M059J (cell line): Measurements from ENCODE around the gene CCDC91. TPM values are rescaled to one million over a fixed set of nuclear protein-coding genes. Genes with fewer than 3 reads are reported as not detected.
A peak's percentile ranks its signal among the peaks of the same experiment; 100 is the strongest.

ENCODE experiments used
- DNase-seq: peaks from one replicate; pipeline ENCODE4 v3.0.0-alpha.2; 2012; ENCODE audit warnings: low read depth
- total RNA-seq: library from RNA; depleted of rRNA; stranded (reverse); fragments of >200 nt; shearing (Covaris generic); gene quantifications from 2 replicates; pipeline ENCODE4 v1.2.3, GENCODE V29; 2014; rRNA removed

The CCDC91 gene, protein sequence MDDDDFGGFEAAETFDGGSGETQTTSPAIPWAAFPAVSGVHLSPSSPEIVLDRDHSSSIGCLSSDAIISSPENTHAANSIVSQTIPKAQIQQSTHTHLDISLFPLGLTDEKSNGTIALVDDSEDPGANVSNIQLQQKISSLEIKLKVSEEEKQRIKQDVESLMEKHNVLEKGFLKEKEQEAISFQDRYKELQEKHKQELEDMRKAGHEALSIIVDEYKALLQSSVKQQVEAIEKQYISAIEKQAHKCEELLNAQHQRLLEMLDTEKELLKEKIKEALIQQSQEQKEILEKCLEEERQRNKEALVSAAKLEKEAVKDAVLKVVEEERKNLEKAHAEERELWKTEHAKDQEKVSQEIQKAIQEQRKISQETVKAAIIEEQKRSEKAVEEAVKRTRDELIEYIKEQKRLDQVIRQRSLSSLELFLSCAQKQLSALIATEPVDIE
- total RNA-seq, result 11.4 and 15.1 TPM in 2 replicates

DNA sequence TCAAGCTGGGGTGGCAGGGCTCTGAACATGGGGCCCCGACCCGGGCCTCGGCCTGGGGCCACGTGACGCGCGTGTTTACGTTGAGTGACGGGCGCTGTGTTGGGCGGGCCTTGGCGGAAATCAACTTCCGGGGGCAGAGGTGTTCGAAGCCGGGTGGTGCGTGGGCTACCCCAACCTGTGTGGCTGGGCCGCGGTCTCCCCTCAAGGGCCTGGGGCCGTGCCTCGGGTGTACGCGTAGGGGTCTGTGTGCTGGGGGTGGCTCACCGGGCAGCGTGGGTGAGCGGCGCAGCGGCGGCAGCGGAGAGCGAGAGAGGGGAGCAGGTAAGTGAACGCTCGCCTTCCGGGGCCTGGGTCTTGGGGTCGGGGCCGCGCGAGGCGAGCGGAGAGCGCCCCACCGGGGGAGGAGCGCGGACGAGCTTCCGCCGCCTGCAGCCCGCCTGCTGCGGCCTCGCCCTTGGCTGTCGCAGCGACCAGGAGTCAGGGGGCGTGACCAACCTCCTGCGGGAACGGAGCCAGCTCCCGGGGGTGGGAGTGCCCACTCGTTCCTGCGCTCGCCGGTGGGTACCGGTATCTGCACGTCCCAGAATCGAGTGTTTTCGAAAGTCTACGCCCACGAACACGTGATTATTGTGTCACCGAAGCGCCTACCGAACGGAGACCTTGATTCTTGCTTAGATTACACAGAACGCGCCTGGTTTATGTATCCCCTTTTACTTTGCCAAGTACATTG is at the start of gene CCDC91:
TSS of gene CCDC91 (plus strand) at position 136 of the 730 bp plus-strand sequence. CDS start 66,760 bp downstream, outside the sequence.
- peak; percentile 86 for DNase-seq

DNA sequence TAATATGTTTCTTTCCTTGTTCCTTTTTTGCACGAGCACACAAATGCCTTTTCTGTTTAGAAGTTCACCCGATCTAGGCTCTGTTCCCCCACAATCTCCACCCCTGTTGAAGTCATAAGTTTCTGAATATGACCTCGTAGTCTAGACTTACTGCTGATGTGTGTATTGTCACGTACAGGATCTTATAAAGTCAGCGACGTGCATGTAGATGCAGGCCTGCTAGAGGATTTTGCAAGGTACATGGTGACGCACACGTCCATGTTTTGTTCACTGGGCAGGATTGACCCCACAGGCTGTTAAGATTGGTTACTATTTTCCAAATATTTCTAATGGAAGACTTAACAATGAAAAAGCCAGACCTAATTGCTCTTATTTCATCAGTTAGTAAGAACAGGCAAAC is 46.2 kb upstream of the CCDC91 start:
- DNase-seq, result no peak

DNA sequence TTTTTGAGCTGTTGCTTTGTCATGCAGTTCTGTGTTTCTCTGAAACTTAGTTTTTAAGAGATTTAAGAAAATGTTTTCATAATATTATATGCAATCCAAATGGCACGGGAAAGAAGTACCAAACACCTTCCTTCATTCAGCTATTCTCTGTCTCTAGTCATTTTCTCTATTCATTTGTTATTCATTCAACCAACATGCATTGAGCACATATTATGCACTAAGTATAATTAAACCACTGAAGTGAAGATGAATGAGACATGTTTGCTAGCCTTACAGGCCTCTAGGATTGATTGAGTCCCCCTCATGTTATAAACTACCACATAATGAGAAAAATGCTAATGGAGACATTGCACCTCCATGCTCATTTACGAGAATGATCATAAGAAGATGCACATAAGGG is 45.7 kb upstream of the CCDC91 start:
- no peak for DNase-seq

DNA sequence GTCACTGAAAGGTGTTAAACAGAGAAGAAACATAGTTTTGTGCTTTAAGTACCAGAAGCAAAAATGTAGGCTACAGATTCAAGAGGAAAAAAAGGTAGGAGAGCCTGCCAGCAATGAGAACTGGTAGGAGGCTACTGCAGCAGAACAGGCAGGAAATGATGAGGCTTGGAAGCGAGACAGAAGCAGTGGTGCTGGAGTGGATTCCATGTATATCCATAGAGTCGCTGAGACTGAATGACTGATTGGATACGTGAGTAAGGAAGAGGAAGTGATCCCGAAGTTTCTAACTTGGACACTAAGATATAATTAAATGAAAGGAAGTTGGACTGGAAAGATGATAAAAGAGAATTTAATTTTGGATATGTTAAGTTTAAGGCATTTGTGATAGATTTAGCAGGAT is 45.0 kb upstream of the CCDC91 start:
- no peak for DNase-seq

DNA sequence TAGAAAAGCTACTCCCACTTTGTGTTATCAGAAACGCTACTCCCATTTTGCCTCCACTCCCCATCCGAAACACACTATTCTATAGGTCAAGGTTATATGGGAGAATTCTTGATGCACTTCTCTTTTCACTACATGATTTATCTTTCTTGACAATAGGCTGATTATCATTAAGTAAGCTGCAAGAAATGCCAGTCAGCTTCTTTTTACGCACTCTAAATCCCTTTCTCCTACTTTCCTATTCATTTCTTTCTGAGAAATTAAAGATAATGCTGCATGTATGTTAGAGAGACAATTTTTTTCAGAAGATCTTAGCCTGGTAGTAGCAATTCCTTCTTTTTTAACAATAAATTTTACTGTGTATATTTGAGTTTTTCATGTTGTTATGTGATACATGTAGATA is 41.0 kb upstream of the CCDC91 start:
- no peak for DNase-seq

DNA sequence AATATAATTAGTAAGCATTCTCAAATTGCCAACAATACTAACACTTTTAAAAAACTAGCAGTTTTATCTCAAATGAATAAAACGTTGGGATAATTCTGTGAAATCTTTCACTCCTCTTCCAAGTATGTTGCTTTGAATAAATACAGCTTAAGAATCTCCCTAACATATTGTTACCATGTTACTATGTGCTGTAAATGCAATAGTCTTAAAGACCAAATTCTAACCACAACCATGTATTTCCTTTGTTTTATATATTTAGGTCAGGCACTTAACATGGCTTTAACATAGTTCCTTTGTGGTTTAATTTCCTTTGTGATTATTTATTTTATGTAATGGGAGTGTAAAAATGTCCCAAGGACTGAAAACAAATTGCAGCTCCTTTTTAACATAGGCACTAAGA is 33.9 kb upstream of the CCDC91 start:
- DNase-seq, result no peak

DNA sequence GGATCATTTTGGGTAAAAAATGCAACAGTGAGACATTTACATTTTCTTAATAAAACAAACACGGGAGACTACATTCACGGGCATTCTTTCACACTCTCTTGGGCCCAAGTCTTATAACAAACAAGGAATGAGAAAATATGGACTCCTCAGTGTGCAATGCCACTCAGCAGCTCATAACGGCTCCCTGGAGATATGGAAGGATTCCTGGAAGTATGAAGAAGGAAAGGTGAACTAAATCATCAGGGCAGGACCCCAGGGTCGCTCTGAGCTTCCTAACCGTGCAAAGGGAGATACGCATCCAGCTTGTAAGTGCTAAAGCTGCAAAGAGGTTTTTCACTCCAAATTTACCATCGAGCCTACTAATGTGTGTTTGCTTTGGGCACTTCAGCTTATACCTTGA is 33.5 kb upstream of the CCDC91 start:
- DNase-seq, result no peak

DNA sequence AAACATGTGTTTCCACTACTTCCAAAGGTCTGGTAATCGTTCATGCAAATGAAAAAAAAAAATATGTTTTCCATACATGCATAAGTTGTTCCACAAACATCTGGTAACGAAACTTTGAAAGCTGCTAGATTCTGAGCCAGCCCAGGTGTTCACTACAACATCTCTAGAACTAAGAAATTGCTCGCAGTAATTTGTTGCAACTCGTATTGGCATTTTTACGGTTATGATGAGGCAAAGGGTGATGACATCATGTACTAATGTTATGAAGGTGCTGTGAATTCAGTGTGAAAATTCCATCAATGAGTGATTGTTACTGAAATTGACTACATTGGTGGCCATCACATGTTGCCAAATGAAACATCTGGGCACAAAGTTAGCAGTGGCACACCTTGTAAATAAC is 31.9 kb upstream of the CCDC91 start:
- no peak for DNase-seq

DNA sequence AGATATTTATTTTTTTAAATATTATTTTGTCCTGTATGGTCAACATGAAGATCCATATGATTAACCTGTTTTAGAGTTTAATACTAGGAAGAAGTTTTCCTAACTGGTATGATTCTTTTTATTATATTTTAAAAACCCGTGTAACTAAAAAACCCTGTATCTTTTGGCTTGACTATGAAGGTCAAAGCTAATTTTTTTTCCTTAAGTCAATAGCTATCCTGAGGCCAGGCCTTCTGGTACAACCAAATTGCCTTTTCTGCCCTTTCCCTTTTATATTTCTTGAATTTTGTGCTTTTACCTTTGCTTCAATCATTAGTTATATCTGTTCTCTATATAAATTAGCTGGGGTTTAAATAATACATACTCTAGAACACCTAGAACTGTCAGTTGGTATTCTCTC is 30.6 kb upstream of the CCDC91 start:
- no peak for DNase-seq

DNA sequence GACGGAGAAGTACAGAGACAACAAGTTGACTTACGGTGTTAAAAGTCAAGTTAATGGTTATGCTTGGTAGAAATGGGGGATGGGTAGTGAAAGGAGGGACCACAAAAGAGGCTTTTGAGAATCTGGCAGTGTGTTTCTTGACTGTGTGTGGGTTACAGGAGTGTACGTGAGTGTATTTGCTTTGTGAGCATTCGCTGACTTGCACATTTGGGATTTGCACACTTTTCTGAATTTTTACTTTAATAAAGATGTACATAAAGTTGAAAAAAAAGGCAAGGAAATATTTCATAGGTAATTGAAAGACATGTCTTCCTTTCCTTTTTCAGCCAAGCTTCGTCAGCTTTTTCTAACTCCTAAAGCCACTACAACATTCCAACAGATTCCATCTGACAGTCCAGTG is 28.6 kb upstream of the CCDC91 start:
- no peak for DNase-seq

DNA sequence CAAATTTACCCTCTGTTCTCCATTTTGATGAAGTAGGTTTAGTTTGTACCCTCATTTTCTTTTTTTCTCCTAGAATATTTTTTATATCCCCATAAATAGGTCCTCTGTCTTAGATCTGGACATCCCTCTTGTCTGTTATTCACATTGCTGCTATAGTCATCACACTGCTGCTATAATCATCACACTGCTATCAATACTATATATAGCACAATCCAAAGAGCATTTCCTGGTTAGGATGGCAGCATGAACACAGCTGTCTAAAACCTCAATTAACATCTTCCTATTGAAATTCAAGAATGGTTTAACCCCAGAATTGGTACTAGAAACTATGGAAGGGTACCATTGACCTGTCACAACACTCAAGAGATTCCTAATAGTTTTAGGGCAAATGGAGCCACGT is 27.6 kb upstream of the CCDC91 start:
- DNase-seq, result no peak

DNA sequence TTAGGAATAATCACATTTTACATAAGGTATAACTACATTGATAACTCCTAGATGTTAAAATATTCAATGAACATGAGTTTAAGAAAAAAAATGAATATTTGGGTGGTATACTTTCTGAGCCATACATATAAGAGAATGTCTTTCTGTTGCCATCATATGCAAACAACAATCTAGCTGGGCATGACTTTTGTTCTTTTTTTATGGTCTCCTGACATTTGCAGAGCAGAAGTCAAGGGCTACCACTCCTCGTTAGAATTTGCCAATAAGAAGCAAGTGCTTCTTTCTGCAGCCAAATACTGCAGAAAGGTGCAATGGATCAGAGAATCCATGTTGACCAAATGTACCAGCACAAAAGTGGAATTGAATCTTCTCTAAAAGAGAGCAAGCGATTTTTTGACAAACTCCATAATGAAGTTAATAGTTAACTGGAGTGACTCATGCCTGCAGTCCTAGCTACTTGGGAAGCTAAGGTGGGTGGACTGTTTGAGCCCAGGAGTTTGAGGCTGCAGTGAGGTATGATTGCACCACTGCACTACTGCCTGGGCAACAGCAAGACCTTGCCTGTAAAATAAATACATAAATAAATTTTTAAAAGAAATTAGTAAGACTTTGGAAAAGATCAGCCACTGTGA is 25.5 kb upstream of the CCDC91 start:
- DNase-seq, result peak; percentile 6

DNA sequence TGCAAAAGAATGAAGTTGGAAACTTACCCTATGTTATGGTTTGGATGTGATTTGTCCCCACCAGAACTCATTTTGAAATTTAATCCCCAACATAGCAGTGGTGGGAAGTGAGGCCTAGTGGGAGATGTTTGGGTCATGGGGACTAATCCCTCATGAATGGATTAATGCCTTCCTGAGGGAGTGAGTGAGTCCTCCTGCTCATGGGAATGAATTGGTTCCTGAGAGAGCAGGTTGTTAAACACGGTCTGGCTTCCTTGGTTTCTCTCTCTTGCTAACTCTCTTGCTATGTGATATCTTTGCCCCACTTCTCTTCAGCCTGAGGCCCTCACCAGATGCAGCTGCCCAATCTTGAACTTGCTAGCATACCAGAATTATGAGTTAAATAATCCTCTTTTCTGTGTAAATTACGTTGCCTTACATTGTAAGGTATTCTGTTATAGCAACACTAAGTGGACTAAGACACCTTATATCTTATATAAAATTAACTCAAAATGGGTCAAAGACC is 22.2 kb upstream of the CCDC91 start:
- DNase-seq, result no peak

DNA sequence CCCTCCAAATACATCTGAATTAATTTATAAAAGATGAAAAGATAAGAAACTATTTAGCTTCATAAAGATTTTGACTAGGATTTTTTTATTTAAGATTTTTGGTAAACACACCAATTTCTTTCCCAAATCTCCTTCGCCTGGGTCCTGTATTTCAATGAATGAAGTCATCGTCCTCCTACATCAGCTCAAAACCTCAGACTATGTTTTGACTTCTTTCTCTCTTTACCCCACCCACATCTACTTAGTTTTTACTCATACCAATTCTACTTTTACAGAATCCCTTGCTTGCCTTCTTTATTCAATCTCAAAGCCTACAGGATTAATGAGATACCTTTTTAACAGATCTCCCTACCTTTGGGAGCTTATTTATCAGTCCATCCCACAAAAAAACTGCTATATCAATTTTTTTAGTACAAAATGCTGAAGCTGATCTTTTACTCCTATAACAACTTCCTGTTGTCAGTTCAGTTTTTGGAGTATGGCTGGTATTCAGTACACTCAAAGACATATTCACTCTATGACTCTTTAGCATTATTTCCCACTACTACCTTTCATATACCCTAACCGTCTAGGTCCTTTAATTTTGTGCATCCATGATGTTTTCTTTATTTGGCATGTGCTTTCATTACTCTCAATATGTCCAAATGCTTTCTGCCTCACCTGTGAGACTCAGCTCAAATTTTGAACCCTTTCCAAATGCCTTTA is 18.7 kb upstream of the CCDC91 start:
- peak; percentile 16 for DNase-seq

DNA sequence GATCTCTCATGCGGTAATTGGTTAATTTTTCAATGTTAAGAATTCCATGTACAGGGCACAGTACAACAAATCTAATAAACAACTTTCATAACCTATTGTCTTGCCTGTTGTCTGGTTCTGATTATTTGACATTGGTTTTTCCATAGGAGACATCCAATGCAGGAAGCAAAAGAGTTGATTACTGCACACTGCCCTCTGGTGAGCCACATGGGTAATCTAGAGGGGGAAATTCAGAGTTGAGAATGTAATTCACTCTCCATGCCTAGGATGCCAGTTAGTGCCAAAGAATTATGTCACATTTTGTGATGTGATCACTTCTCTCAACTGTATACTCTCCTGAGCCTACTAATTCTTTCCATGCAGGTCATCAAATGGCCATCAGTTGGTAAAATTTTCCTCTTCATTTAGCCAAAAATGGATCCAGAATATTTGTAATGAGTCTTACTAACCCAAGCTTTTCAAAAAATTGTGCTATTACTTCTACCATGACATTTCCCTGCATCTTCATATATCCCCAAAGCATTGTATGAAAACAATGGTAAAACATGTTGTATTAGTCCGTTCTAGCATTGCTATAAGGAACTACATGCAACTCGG is 17.7 kb upstream of the CCDC91 start:
- peak; percentile 73 for DNase-seq

DNA sequence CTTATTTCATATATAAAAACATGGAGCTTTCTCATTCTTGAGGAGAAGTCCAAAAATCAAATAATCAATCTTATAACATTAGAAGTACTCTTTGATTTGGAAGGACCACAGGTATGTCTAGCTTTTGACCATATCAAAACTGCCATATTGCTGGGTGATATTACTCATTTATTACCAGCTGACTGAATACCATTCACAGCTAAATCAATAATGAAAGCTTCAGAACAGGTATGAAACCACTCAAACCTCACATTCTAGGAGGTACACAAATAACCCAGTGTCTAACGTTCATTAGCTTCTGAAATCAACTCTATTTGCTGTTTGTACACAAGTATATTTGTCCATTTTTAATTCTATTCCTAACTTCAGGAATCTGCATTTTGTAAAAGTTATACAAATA is 16.8 kb upstream of the CCDC91 start:
- DNase-seq, result no peak

DNA sequence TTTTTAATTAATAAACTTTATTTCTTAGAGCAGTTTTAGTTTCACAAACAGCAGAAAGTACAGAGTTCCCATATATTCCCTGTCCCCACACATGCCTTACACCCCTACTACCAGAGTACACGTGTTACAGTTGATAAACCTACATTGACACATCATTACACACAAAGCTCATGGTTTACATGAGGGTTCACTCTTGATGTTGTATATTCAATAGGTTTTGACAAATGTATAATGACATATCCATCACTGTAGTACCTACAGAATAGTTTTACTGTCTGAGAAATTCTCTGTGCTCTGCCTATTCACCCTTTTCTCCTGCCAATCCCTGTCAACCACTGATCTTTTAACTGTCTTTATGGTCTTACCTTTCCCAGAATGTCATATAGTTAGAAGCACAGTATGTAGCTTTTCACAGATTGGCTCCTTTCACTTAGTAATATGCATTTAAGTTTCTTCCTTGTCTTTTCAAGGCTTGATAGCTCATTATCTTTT is 15.1 kb upstream of the CCDC91 start:
- no peak for DNase-seq

DNA sequence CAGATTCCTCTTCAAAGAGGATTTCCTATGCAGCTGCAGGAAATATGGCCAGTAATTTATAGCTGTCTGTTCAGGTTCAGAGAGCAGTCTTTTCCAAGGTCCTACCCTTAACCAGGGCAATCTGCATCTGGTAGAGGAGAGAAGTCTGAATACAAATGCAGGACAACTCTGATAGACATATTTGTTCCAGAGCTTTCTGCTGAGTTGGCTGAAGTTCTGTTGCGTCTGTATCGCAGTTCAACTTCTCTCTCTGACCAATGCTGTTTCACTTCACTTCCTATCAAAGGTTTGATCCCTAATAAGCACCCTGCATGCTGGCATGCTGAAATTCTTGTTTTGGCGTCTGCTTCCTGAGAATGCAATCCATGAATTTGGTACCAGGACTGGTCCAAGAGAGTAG is 14.0 kb upstream of the CCDC91 start:
- DNase-seq, result no peak

DNA sequence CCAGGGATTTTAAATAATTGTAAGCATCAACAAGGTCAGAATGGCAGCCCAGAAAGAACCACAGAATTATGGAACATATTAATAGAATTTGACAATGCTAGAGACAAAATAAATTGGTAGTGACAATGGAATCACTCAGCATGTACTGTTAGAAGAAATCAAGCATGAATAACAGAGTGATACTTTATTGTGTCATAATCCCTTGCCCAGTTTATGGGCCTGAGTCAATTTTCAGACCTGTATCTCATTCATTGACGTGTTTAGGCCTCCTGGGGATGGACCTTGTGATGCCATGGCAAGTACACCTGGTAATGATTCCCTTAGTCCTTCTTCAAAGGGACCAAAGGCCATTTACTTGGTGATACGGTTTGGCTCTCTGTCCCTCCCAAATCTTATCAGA is 12.8 kb upstream of the CCDC91 start:
- DNase-seq, result peak; percentile 63

DNA sequence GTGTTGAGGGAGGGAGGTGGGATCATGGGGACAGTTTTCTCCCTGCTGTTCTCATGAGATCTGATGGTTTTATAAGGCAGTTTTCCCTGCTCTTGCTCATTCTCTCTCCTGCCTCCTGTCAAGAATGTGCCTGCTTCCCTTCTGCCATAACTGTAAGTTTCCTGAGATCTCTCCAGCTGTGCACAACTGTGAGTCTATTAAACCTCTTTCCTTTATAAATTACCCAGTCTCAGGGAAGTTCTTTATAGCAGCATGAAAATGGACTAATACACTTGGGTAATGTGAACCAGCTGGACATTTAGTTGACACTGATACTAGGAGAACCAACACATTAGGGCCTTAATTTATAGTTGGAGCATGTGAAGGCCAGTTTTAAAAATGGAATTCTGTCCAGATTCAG is 12.4 kb upstream of the CCDC91 start:
- no peak for DNase-seq

DNA sequence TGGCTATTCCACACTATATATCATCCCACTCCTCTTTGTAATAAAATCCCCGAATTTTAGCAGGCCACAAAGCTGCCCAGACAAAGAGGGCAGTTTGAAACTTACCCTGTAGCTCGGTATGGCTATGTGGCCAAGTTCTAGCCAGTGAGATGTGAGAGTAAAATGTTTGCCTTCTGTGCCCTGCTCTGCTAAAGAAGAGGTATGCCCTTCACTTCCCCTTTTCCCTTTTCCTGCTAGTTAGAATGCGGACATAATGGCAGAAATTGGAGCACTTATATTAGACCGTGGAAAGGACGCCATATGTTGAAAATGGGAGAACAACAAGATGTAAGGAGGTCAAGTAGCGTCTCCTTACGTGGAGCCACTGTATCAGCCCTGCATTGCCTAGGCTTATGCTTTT is 11.5 kb upstream of the CCDC91 start:
- DNase-seq, result no peak
